Superior temporal gyrus (tissue), 1 donor: Measurements from ENCODE around the gene TAP1.
"Not testable (repeated sequence)": the region's sequence is repeated elsewhere in the genome, so short reads cannot be mapped to it uniquely, and the experiment has no call there.

Experiments used
- DNase-seq: peaks from one replicate; pipeline ENCODE4 v3.0.0-alpha.2; 2016; ENCODE audit errors: extremely low spot score

The TAP1 gene, protein sequence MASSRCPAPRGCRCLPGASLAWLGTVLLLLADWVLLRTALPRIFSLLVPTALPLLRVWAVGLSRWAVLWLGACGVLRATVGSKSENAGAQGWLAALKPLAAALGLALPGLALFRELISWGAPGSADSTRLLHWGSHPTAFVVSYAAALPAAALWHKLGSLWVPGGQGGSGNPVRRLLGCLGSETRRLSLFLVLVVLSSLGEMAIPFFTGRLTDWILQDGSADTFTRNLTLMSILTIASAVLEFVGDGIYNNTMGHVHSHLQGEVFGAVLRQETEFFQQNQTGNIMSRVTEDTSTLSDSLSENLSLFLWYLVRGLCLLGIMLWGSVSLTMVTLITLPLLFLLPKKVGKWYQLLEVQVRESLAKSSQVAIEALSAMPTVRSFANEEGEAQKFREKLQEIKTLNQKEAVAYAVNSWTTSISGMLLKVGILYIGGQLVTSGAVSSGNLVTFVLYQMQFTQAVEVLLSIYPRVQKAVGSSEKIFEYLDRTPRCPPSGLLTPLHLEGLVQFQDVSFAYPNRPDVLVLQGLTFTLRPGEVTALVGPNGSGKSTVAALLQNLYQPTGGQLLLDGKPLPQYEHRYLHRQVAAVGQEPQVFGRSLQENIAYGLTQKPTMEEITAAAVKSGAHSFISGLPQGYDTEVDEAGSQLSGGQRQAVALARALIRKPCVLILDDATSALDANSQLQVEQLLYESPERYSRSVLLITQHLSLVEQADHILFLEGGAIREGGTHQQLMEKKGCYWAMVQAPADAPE

DNA sequence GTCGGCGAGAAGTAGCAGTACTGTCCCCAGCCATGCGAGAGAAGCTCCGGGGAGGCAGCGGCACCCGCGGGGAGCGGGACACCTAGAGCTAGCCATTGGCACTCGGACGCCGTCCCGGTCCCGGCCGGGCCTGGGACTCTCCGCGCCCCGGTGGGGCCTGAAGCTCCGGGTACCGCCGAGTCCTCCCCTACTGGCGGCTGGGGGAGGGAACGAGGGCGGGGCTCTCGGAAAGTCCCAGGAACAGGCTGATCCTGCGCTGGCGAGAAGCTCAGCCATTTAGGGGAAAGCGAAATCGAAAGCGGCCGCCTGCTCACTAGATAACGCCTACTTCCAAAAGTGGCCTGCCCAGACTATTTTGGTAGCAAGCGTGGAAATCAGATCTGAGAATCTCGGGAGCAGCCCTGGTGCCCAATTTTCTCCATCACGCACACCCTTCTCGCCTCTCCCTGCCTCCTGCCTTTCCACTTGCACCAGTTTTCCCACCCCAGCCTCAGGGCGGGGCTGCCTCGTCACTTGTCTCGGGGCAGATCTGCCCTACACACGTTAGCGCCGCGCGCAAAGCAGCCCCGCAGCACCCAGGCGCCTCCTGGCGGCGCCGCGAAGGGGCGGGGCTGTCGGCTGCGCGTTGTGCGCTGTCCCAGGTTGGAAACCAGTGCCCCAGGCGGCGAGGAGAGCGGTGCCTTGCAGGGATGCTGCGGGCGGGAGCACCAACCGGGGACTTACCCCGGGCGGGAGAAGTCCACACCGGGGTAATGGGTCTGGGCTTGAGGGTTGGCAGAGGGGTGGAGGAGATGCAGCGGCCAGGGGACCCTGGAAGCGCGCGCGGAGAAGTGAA lies at the start of gene TAP1, which contains the start of gene PSMB9:
TSS of gene TAP1 (minus strand) at position 164 of the 835 bp plus-strand sequence. CDS start at position 96, 68 bp downstream.
TSS of gene PSMB9 (plus strand) at position 652 of the 835 bp plus-strand sequence. CDS start at position 690, 38 bp downstream.
- DNase-seq: peak; percentile 94

GRCh38 chr6:32895006-32895345 lies 41.5 kb upstream of the TAP1 start:
- no peak for DNase-seq

GRCh38 chr6:32894085-32895005 lies 40.8 kb upstream of the TAP1 start:
- peak; percentile 96 for DNase-seq

GRCh38 chr6:32890831-32891230 lies 37.3 kb upstream of the TAP1 start:
- no peak for DNase-seq

GRCh38 chr6:32889533-32889932 lies 36.0 kb upstream of the TAP1 start:
- DNase-seq: no peak

DNA sequence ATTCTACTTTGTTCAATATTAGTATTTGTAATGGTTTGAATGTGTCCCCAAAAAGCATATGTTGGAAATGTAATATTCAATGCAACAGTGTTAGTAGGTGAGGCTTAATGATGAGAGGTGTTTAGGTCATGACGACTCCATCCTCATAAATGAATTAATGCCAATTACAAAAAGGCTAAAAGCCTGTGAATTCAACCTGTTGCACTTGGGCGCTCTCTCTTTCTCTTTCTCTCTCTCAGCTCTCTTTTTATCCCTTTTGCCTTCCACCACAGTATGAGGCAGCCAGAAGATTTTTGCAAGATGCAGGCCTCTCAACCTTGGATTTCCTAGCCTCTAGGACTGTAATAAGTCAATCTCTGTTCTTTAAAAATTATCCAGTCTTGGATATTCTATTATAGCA lies 35.1 kb upstream of the TAP1 start:
- no peak for DNase-seq

DNA sequence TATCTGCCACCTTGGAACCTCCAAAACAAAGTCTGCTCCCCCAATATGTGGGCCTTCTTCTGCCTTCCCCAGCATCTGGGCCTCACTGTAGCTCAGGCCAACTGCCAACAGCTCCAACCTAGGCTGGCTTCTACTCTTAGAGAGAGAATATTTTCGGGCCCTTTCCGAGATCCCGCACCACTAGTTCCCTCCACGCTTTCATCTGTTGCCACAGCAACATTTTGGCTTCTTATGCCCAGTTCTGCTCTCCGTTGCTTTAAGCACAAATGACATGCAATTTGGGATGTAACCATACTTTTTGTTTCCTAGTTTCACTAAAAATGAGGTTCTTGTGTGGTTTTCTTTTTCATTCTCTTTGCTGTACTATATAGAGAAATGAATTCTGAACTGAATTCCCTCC lies 34.1 kb upstream of the TAP1 start:
- DNase-seq: no peak

- DNase-seq: peak; percentile 39
These were observed 33.3 kb upstream of the TAP1 start for GRCh38 chr6:32886681-32887383.

DNA sequence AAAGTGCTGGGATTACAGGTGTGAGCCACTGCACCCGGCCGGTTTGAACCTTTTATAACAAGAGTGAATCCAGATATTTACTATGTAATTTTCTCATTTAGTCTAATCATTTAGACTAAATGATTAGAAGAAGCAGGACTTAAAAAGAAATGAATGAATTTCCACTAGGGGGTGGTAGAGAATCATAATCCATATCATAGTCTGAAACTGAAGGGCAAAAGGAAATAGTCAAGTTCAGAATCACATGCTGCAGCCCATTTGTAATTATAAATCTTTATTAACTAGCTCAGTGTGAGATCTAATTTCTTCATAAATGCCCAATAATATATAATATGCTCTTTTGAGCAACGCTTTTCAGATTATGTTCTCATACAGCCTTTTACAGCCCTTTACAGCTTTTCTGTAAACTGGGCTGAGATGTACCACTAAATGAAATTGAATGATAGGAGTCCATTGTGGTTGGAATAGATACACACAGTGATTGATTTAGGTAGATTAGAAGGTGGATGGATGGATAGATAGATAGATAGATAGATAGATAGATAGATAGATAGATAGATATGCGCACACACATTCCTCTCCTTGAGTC lies 32.3 kb upstream of the TAP1 start:
- DNase-seq: peak; percentile 96

- no peak for DNase-seq
These were observed 30.3 kb upstream of the TAP1 start for GRCh38 chr6:32883789-32884188.

DNA sequence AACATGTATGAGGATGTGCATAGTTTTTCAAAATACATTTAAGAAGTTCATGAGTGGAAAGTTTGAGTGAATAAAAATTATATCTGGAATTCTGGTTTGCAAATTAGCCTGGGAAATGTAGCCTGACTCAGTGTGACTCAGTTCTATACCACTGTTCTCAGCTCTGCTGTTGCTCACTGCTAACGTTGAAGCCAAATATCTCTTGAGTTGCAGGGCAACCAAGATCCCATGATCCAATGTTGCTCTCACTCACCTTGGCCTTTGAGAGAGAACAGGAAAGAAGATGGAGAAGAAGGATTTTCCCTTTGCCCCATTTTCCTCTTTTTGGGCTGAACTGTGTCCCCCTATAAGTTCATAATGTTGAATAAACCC lies 29.4 kb upstream of the TAP1 start:
- no peak for DNase-seq

GRCh38 chr6:32880962-32881361 lies 27.5 kb upstream of the TAP1 start:
- DNase-seq: not testable (repeated sequence)

- no peak for DNase-seq
These were observed 26.2 kb upstream of the TAP1 start for GRCh38 chr6:32879691-32880090.

- no peak for DNase-seq
These were observed 23.1 kb upstream of the TAP1 start for GRCh38 chr6:32876603-32877002.

DNA sequence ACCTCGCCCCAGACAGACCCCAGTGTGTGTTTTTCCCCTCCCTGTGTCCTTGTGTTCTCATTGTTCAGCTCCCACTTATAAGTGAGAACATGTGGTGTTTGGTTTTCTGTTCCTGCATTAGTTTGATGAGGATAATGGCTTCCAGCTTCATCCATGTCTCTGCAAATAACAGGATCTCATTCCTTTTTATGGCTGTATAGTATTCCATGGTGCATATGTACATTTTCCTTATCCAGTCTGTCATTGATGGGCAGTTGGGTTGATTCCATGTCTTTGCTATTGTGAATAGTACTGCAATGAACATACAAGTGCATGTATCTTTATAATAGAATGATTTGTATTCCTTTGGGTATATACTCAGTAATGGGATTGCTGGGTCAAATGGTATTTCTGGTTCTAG lies 20.4 kb upstream of the TAP1 start:
- DNase-seq: not testable (repeated sequence)

DNA sequence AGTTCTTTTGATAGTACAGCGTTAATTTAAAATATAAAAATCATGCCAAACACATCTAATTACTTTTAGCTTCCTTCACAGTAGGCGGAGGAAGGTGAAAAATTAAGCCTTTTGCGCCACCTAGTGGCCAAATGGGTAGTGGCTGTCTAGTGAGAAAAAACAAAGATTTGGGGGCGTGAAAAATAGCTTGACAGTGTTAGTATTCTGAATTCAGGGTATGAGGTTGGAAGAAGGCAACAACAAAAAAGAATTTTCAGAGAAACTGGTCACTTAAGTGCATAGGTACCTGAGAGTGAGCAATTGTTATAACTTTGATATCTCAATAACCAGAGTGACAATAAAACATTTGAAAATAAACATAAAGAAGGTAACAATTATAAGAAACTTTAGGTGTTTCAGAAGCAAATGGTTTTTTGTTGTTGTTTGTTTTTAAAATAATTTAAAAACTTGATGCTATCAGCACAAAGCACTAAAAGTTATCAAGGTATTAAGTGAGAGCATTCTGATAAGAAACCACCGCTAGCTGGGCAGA lies 14.8 kb upstream of the TAP1 start:
- peak; percentile 96 for DNase-seq

DNA sequence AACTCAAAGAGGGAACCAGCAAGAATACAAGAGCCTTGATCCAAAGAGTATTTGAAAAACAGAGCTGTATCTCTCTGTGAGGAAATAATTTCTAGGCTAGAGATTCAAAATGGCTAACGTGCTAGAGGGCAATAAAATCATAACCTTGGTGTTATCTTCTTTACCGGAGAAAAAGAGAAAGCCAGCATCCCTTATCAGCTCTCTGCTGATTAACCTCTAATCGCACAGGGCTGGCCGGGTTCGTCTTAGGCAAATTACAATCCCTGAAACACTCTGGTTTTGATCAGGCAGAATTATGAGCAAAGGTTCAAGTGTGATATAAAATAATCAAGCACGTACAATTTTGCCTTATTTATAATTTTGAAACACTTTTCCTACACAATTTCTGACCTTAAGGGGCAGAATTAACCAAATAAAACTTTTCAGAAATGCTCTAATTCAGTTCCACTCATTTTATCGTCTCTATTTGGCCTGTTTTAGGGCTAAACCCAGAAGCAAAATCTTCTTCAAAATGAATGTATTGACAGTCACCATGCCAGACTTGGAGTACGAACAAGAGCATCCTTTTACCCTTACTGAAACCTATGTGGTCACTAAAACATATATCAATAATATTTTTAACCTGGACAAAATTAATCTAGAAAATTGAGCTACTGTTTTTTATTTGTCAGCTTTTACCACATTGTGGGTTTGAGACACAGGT lies 14.2 kb upstream of the TAP1 start:
- DNase-seq: no peak

DNA sequence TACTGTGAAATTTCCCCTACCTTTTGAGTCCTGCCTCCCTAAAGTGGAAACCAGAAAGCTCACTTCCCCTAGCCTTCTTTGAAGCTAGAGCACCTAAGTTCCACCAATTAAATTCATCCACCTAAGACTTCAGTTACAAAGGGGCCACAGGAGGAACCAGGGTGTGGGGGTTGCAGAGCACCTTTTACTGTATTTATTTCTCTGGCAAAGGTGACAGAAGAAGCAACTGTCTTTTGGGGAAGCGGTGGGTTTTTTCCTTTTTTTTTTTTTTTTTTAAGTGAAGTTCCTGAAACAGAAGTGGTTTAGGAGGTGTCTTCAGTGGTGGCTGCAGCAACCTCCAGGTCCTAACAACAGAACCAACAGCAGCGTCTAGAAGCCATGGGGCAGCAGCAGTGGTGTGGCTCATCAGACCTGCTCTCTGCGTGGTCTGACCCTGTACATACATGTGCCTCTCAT lies 13.5 kb upstream of the TAP1 start:
- DNase-seq: no peak
